ENCODE data around the gene INMT.

- TF ChIP-seq, protein P1, sequence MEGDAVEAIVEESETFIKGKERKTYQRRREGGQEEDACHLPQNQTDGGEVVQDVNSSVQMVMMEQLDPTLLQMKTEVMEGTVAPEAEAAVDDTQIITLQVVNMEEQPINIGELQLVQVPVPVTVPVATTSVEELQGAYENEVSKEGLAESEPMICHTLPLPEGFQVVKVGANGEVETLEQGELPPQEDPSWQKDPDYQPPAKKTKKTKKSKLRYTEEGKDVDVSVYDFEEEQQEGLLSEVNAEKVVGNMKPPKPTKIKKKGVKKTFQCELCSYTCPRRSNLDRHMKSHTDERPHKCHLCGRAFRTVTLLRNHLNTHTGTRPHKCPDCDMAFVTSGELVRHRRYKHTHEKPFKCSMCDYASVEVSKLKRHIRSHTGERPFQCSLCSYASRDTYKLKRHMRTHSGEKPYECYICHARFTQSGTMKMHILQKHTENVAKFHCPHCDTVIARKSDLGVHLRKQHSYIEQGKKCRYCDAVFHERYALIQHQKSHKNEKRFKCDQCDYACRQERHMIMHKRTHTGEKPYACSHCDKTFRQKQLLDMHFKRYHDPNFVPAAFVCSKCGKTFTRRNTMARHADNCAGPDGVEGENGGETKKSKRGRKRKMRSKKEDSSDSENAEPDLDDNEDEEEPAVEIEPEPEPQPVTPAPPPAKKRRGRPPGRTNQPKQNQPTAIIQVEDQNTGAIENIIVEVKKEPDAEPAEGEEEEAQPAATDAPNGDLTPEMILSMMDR (IDR thresholded peaks at IDR 0.05; ENCODE audit: low read depth, low read length, poor library complexity, severe bottlenecking): no peak
- TF ChIP-seq EZH2phosphoT487 (IDR thresholded peaks at IDR 0.05; ENCODE audit: borderline replicate concordance, low read length): no peak
These were observed 3.6 kb downstream of the INMT start for GRCh38 chr7:30755384-30756154.

All from DOHH2 (cell line).